Muscle layer of duodenum (tissue), 2 donors: Measurements from ENCODE around the gene RNF168.
"Not testable (repeated sequence)": the region's sequence is repeated elsewhere in the genome, so short reads cannot be mapped to it uniquely, and the experiment has no call there.

Experiments
- H3K27ac ChIP-seq: one replicate; pipeline ENCODE4 v1.7.0; 2013; ENCODE audit warnings: mild to moderate bottlenecking, low read length
- H3K27me3 ChIP-seq: one replicate; pipeline ENCODE4 v1.7.0; 2013; ENCODE audit warnings: low read depth, mild to moderate bottlenecking, control low read depth, low read length
- H3K36me3 ChIP-seq, 2 donors: one replicate each; pipeline ENCODE4 v1.7.0; 2013; ENCODE audit warnings: low read length in 2 of 2, control low read depth in 1 of 2, mild to moderate bottlenecking in 1 of 2; ENCODE audit not compliant: insufficient read depth in 2 of 2, control insufficient read depth in 1 of 2
- H3K4me1 ChIP-seq, 2 donors: one replicate each; pipeline ENCODE4 v1.7.0; 2013; ENCODE audit warnings: low read length in 2 of 2, mild to moderate bottlenecking in 2 of 2, control low read depth in 1 of 2, moderate library complexity in 1 of 2; ENCODE audit not compliant: insufficient read depth in 2 of 2, control insufficient read depth in 1 of 2
- H3K4me3 ChIP-seq, 2 donors: one replicate each; pipeline ENCODE4 v1.7.0; 2013; ENCODE audit warnings: low read length in 2 of 2, low read depth in 1 of 2, mild to moderate bottlenecking in 1 of 2
- H3K9me3 ChIP-seq, 2 donors: one replicate each; pipeline ENCODE4 v1.7.0; 2013; ENCODE audit warnings: low read length in 2 of 2, control low read depth in 1 of 2, mild to moderate bottlenecking in 1 of 2; ENCODE audit not compliant: control insufficient read depth in 1 of 2
- donor health status: healthy.

Gene RNF168

DNA sequence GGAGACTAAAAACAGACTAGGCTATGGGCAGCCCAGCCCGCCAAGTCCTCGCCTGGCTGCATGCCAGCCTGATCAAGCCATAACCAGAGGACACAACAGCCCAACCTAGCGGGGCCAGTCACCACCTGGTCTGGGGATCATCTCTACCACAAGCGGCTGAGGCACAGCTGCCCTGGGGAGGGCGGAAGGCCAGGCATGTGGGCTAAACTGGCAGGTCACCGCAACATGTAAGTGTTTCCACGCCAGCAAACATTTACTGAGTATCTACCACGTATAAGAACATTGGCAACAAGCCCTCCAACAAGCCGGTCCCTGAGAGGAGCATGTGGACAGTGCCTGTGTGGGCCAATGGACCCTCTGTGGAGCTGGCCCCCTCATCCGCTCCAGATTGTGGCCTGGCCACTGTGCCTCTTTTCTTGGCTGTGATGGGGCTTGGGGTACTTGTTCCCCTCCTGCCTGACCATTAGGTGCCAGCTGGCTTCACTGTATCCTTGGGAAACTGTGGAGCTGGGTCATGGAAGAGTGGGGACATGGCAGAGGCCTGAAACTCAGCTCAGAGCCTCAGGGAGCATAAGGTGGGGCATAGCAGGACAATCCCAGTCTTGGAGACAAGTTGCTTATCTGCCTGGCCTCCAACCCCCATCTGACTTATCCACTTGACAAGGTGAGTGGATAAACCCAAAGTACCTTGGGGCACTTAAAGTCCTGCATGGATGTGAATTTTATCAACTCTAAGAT is 80.4 kb downstream of the RNF168 start:
- no peaks in the 10 kb centered on the region for H3K36me3 ChIP-seq
- H3K4me1 ChIP-seq, result peaks cover 0 to 20% of the 10 kb centered on the region in 2 donors
- no peaks in the 10 kb centered on the region for H3K27me3 ChIP-seq
- H3K4me3 ChIP-seq, result no peak overlapping the region
- H3K9me3 ChIP-seq, result no peaks in the 10 kb centered on the region
- H3K27ac ChIP-seq, result no peak overlapping the region

GRCh38 chr3:196421668-196422067 is 81.9 kb downstream of the RNF168 start:
- H3K9me3 ChIP-seq, H3K27me3 ChIP-seq, H3K27ac ChIP-seq, H3K4me3 ChIP-seq, H3K36me3 ChIP-seq: not testable (repeated sequence)
- peaks cover 0 to 20% of the 10 kb centered on the region in 2 donors for H3K4me1 ChIP-seq

DNA sequence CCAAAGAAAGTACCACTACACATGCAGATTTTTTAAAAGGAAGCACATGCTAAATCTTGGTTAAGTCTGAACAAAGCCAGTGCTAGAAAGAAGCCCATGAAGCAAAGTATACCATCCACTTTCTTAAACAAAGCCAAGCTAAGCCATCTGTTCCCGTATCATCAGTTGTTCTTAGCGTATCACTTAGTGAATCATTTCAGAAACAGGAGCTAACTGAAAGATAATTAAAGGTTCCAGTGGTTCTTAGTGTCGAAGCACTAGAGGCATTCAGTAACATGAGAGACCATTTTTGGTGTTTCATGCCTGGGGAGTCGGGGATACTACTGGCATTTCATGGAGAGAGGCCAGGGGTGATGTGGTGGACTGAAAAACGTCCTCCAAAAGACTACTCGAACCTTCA is 84.2 kb downstream of the RNF168 start:
- H3K4me3 ChIP-seq, result no peak overlapping the region
- H3K4me1 ChIP-seq, result peaks cover 0 to 20% of the 10 kb centered on the region in 2 donors
- no peaks in the 10 kb centered on the region for H3K27me3 ChIP-seq
- H3K27ac ChIP-seq, result no peak overlapping the region
- H3K36me3 ChIP-seq, result no peaks in the 10 kb centered on the region
- H3K9me3 ChIP-seq, result no peaks in the 10 kb centered on the region
